ENCODE results near the gene SAMD9. TPM values are rescaled to one million over a fixed set of nuclear protein-coding genes. Genes with fewer than 3 reads are reported as not detected.
"Not testable (repeated sequence)": the region's sequence is repeated elsewhere in the genome, so short reads cannot be mapped to it uniquely, and the experiment has no call there.

The SAMD9 gene
- total RNA-seq, 1 donor from 2014 or later = 0.24 TPM

- no peak overlapping the region for H3K27ac Mint-ChIP-seq
- no peaks in the 10 kb centered on the region for H3K36me3 Mint-ChIP-seq (ENCODE audit: insufficient read depth)
- no peak overlapping the region for H3K4me3 Mint-ChIP-seq (ENCODE audit: low read depth)
- no peak for TF ChIP-seq CTCF (IDR thresholded peaks at IDR 0.05; ENCODE audit: unreplicated experiment)
- peaks cover 3% of the 10 kb centered on the region for H3K27me3 Mint-ChIP-seq
- no peaks in the 10 kb centered on the region for H3K4me1 Mint-ChIP-seq (ENCODE audit: low read depth)
- DNase-seq (ENCODE audit: low spot score, unreplicated experiment) = no peak
- H3K9me3 Mint-ChIP-seq (ENCODE audit: low read depth) = no peaks in the 10 kb centered on the region
These were observed 22.9 kb upstream of the SAMD9 start for GRCh38 chr7:93140582-93141191.

GRCh38 chr7:93138576-93138975 is 20.8 kb upstream of the SAMD9 start:
- Mint-ChIP-seq H3K4me3 (ENCODE audit: low read depth) (no peak overlapping the region), H3K27ac (no peak overlapping the region), H3K9me3 (ENCODE audit: low read depth) (no peaks in the 10 kb centered on the region), H3K4me1 (ENCODE audit: low read depth) (no peaks in the 10 kb centered on the region), H3K27me3 (peaks cover 15% of the 10 kb centered on the region), H3K36me3 (ENCODE audit: insufficient read depth) (no peaks in the 10 kb centered on the region)
- DNase-seq (ENCODE audit: low spot score, unreplicated experiment) = no peak
- no peak for TF ChIP-seq CTCF (IDR thresholded peaks at IDR 0.05; ENCODE audit: unreplicated experiment)

- peaks cover 3% of the 10 kb centered on the region for H3K9me3 Mint-ChIP-seq (ENCODE audit: low read depth)
- H3K4me3 Mint-ChIP-seq (ENCODE audit: low read depth) = no peak overlapping the region
- DNase-seq (ENCODE audit: low spot score, unreplicated experiment) = no peak
- no peaks in the 10 kb centered on the region for H3K36me3 Mint-ChIP-seq (ENCODE audit: insufficient read depth)
- no peak overlapping the region for H3K27ac Mint-ChIP-seq
- H3K27me3 Mint-ChIP-seq = peaks cover 32% of the 10 kb centered on the region
- no peaks in the 10 kb centered on the region for H3K4me1 Mint-ChIP-seq (ENCODE audit: low read depth)
- no peak for TF ChIP-seq CTCF (IDR thresholded peaks at IDR 0.05; ENCODE audit: unreplicated experiment)
These were observed 15.2 kb upstream of the SAMD9 start for GRCh38 chr7:93133005-93133404.

GRCh38 chr7:93132216-93132615 is 14.4 kb upstream of the SAMD9 start:
- Mint-ChIP-seq H3K27ac (no peak overlapping the region), H3K27me3 (peaks cover 32% of the 10 kb centered on the region), H3K4me1 (ENCODE audit: low read depth) (no peaks in the 10 kb centered on the region), H3K36me3 (ENCODE audit: insufficient read depth) (no peaks in the 10 kb centered on the region), H3K4me3 (ENCODE audit: low read depth) (no peak overlapping the region), H3K9me3 (ENCODE audit: low read depth) (peaks cover 3% of the 10 kb centered on the region)
- no peak for DNase-seq (ENCODE audit: low spot score, unreplicated experiment)
- no peak for TF ChIP-seq CTCF (IDR thresholded peaks at IDR 0.05; ENCODE audit: unreplicated experiment)

- not testable (repeated sequence) for H3K4me1 Mint-ChIP-seq (ENCODE audit: low read depth); H3K27me3 Mint-ChIP-seq; H3K27ac Mint-ChIP-seq; DNase-seq (ENCODE audit: low spot score, unreplicated experiment); H3K36me3 Mint-ChIP-seq (ENCODE audit: insufficient read depth); H3K4me3 Mint-ChIP-seq (ENCODE audit: low read depth)
- peaks cover 23% of the 10 kb centered on the region for H3K9me3 Mint-ChIP-seq (ENCODE audit: low read depth)
These were observed 9.2 kb upstream of the SAMD9 start for GRCh38 chr7:93126954-93127353.

GRCh38 chr7:93123532-93123931 is 5.8 kb upstream of the SAMD9 start:
- H3K4me1 Mint-ChIP-seq (ENCODE audit: low read depth); H3K36me3 Mint-ChIP-seq (ENCODE audit: insufficient read depth); H3K4me3 Mint-ChIP-seq (ENCODE audit: low read depth); DNase-seq (ENCODE audit: low spot score, unreplicated experiment); H3K27ac Mint-ChIP-seq; H3K27me3 Mint-ChIP-seq: not testable (repeated sequence)
- peaks cover 26% of the 10 kb centered on the region for H3K9me3 Mint-ChIP-seq (ENCODE audit: low read depth)

All from progenitor cell of endocrine pancreas (in vitro differentiated cells).